Measurements from ENCODE around the gene ROPN1L.

DNA sequence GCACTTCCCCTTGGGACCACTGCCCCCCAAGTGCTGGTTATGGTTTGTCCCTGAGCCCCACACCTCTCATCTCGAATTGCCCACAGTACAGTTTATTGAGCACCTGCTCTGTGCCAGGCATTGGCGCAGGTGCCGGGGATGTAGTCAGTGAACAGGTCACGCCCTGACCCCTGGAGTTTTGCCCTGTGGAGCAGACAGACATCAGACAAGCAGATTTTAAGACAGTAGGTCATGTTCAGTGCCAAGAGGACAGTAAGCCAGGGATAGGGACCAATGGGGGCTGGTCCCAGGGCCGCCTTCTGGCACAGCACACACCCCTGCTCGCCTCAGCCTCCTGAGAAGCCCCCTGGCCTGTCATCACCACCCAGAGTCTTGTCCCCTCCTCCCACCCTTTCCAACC, 21.9 kb downstream of the ROPN1L start:
- TF ChIP-seq, protein P1, sequence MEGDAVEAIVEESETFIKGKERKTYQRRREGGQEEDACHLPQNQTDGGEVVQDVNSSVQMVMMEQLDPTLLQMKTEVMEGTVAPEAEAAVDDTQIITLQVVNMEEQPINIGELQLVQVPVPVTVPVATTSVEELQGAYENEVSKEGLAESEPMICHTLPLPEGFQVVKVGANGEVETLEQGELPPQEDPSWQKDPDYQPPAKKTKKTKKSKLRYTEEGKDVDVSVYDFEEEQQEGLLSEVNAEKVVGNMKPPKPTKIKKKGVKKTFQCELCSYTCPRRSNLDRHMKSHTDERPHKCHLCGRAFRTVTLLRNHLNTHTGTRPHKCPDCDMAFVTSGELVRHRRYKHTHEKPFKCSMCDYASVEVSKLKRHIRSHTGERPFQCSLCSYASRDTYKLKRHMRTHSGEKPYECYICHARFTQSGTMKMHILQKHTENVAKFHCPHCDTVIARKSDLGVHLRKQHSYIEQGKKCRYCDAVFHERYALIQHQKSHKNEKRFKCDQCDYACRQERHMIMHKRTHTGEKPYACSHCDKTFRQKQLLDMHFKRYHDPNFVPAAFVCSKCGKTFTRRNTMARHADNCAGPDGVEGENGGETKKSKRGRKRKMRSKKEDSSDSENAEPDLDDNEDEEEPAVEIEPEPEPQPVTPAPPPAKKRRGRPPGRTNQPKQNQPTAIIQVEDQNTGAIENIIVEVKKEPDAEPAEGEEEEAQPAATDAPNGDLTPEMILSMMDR (IDR thresholded peaks at IDR 0.05), result no peak
- no peak for TF ChIP-seq EZH2 (IDR thresholded peaks at IDR 0.05; ENCODE audit: borderline replicate concordance, insufficient read depth, low read depth, low read length, poor library complexity, severe bottlenecking)
